K562 (cell line): ENCODE results near the gene LRRC26. TPM values are rescaled to one million over a fixed set of nuclear protein-coding genes. Genes with fewer than 3 reads are reported as not detected.
A peak's percentile ranks its signal among the peaks of the same experiment; 100 is the strongest.

Experiments used
- ARID1B ChIP-seq: fragments of 450-650 bp; IDR thresholded peaks from 2 replicates; pipeline ENCODE4 v1.6.1; 2016; ENCODE audit warnings: antibody characterized with exemption, mild to moderate bottlenecking, inconsistent platforms
- L3MBTL2 ChIP-seq: fragments of 450-650 bp; IDR thresholded peaks from 2 replicates; pipeline ENCODE4 v1.6.1; 2016; ENCODE audit warnings: mild to moderate bottlenecking, moderate library complexity
- RFX1 ChIP-seq: fragments of 450-650 bp; IDR thresholded peaks from 2 replicates; pipeline ENCODE4 v1.6.1; 2016; ENCODE audit warnings: mild to moderate bottlenecking, moderate library complexity
- SIN3B ChIP-seq: fragments of 450-650 bp; IDR thresholded peaks from 2 replicates; pipeline ENCODE4 v1.6.1; 2017; ENCODE audit warnings: low read depth, mild to moderate bottlenecking, moderate library complexity
- SMAD1 ChIP-seq: fragments of 150-350 bp; IDR thresholded peaks from 2 replicates; pipeline ENCODE4 v1.6.1; 2014; ENCODE audit warnings: low read length, low read depth; ENCODE audit not compliant: partially characterized antibody
- TAL1 ChIP-seq: fragments of 450-650 bp; IDR thresholded peaks from 2 replicates; pipeline ENCODE4 v1.6.1; 2016; ENCODE audit warnings: mild to moderate bottlenecking
- TBP ChIP-seq: optimal IDR thresholded peaks from 2 replicates; pipeline ENCODE3; 2011; ENCODE audit warnings: low read depth, low read length, improper control_type of control experiment
- ZBTB7A ChIP-seq: IDR thresholded peaks from 2 replicates; pipeline ENCODE4 v1.6.1; 2011; ENCODE audit warnings: low read depth, mild to moderate bottlenecking, low read length, moderate library complexity, borderline replicate concordance; ENCODE audit not compliant: control insufficient read depth
- ZNF431 ChIP-seq: sonication (generic); formaldehyde crosslinking; IDR thresholded peaks from 2 replicates; pipeline ENCODE4 v1.8.0; 2022; ENCODE audit warnings: mild to moderate bottlenecking, missing genetic modification reagents
- ZNF589 ChIP-seq: fragments of 200-800 bp; sonication (Bioruptor generic); IDR thresholded peaks from 2 replicates; pipeline ENCODE4 v1.6.1; 2016; ENCODE audit warnings: low read depth, missing genetic modification characterization, missing compliant biosample characterization
- polyA plus RNA-seq, 8 experiments: library from polyadenylated mRNA; depleted of rRNA in 4 of 8; stranded (reverse) in 5 of 8; unstranded in 3 of 8; fragments of >200 nt; fragmentation: Nextera tagmentation in 2 of 8; fragmentation: Illumina TruSeq in 1 of 8; extraction: Ambion mirVana in 2 of 8; extraction: Trizol in 1 of 8; gene quantifications; 2 replicates each; pipeline versions ENCODE4 v1.2.1 to v1.2.3, GENCODE V29; 2011 to 2014; ENCODE audit warnings: inconsistent platforms in 1 of 8, missing spikeins in 1 of 8
- total RNA-seq, 7 experiments: library from RNA; depleted of rRNA in 6 of 7; stranded (reverse); fragments of >200 nt in 6 of 7; fragmentation: Illumina TruSeq in 2 of 7; extraction: Trizol in 2 of 7; gene quantifications; 2 replicates each; pipeline versions ENCODE4 v1.2.1 to v1.2.3, GENCODE V29; 2011 to 2021; ENCODE audit warnings: low replicate concordance in 1 of 7
- TF ChIP-seq, protein P1 (sequence below): fragments of 150-350 bp; conservative IDR thresholded peaks from 2 replicates; pipeline ENCODE4 v1.6.1; 2014; ENCODE audit warnings: low read length
- TF ChIP-seq, protein P2 (sequence below), 2 experiments: IDR thresholded peaks; 2 replicates each; pipeline ENCODE4 v1.6.1; 2012; ENCODE audit warnings: improper control_type of control experiment in 2 of 2, low read depth in 2 of 2, low read length in 2 of 2, borderline replicate concordance in 1 of 2
- TF ChIP-seq, protein P3 (sequence below): fragments of 250-450 bp; sonication (Bioruptor Pico); IDR thresholded peaks from 2 replicates; pipeline ENCODE4 v1.9.0; 2021; ENCODE audit warnings: mild to moderate bottlenecking, inconsistent platforms
- TF ChIP-seq, protein P4 (sequence below): fragments of 250-450 bp; sonication (Bioruptor Pico); IDR thresholded peaks from 2 replicates; pipeline ENCODE4 v1.5.1; 2021; ENCODE audit warnings: mild to moderate bottlenecking
- TF ChIP-seq, protein P5 (sequence below), 2 experiments: fragments of 200-800 bp in 1 of 2; sonication (Bioruptor generic) in 1 of 2; sonication (generic) in 1 of 2; formaldehyde crosslinking in 1 of 2; IDR thresholded peaks in 1 of 2; conservative IDR thresholded peaks in 1 of 2; 2 replicates each; pipeline versions ENCODE4 v1.5.0 to v1.6.1; 2016 to 2020; ENCODE audit warnings: missing compliant biosample characterization in 1 of 2, missing genetic modification characterization in 1 of 2, missing genetic modification reagents in 1 of 2

The LRRC26 gene
- total and polyA plus RNA-seq, 9 of the 15 experiments (the other 6 are each of a cell fraction or from before 2014, with no cell fraction given), result not detected

DNA sequence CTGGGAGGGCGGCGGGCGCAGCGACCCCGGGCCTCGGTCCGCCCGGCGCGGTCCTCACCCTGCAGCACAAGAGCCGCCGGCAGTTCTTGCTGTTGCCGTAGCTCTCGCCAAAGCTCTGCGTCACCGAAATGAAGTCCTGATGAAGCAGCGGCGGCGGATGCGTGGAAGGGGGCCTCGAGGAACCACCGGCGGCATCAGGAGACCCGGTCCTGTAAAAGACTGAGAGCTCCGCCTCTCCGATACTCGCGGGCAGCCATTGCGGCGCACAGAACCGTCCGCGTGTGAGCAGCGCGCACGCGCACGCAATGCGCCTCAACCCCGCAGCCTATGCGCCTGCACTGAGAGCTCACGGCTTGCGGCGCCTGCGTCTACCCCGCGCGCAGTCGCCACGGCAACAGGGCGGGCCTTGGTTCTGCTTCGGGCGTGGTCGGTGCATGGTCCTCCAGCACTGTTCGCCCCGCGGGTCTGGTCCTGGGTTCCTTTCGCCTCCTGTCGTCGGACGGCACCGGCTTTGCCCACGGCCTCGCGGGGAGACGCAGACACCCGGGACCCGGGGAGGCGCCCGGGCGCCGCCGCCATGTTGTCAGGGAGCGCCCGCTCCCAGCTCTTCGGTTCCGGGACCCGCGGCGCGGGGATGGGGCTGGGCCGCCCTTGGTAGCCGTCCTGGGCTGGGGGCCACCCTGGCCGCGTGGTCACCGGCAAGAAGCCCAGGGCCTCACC, 40.2 kb downstream of the LRRC26 start (continued):
- TF ChIP-seq, protein P1, sequence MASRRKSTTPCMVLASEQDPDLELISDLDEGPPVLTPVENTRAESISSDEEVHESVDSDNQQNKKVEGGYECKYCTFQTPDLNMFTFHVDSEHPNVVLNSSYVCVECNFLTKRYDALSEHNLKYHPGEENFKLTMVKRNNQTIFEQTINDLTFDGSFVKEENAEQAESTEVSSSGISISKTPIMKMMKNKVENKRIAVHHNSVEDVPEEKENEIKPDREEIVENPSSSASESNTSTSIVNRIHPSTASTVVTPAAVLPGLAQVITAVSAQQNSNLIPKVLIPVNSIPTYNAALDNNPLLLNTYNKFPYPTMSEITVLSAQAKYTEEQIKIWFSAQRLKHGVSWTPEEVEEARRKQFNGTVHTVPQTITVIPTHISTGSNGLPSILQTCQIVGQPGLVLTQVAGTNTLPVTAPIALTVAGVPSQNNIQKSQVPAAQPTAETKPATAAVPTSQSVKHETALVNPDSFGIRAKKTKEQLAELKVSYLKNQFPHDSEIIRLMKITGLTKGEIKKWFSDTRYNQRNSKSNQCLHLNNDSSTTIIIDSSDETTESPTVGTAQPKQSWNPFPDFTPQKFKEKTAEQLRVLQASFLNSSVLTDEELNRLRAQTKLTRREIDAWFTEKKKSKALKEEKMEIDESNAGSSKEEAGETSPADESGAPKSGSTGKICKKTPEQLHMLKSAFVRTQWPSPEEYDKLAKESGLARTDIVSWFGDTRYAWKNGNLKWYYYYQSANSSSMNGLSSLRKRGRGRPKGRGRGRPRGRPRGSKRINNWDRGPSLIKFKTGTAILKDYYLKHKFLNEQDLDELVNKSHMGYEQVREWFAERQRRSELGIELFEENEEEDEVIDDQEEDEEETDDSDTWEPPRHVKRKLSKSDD, result peak; percentile 55; the same call in 1 of the 2 replicates
- TF ChIP-seq, protein P2, sequence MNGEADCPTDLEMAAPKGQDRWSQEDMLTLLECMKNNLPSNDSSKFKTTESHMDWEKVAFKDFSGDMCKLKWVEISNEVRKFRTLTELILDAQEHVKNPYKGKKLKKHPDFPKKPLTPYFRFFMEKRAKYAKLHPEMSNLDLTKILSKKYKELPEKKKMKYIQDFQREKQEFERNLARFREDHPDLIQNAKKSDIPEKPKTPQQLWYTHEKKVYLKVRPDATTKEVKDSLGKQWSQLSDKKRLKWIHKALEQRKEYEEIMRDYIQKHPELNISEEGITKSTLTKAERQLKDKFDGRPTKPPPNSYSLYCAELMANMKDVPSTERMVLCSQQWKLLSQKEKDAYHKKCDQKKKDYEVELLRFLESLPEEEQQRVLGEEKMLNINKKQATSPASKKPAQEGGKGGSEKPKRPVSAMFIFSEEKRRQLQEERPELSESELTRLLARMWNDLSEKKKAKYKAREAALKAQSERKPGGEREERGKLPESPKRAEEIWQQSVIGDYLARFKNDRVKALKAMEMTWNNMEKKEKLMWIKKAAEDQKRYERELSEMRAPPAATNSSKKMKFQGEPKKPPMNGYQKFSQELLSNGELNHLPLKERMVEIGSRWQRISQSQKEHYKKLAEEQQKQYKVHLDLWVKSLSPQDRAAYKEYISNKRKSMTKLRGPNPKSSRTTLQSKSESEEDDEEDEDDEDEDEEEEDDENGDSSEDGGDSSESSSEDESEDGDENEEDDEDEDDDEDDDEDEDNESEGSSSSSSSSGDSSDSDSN (IDR thresholded peaks at IDR 0.05; ENCODE audit: borderline replicate concordance in 1 of 2, low read depth in 2 of 2, low read length in 2 of 2), result peak in 1 of 2 experiments; percentile 48; a peak in 1 of 4 replicates
- TF ChIP-seq TBP (peak; percentile 92), RFX1 (peak; percentile 98), ZNF431 (0 out of 2 replicates have a peak, but pooled peaks have one; percentile 37), ZNF589 (CRISPR knock-in tag) (peak; percentile 36; the same call in 1 of the 2 replicates), SMAD1 (peak; percentile 51), TAL1 (no peak), L3MBTL2 (peak; percentile 67; the same call in 1 of the 2 replicates), SIN3B (peak; percentile 75), ZBTB7A (peak; percentile 49; the same call in 1 of the 2 replicates), ARID1B (no peak)
- TF ChIP-seq, protein P3, sequence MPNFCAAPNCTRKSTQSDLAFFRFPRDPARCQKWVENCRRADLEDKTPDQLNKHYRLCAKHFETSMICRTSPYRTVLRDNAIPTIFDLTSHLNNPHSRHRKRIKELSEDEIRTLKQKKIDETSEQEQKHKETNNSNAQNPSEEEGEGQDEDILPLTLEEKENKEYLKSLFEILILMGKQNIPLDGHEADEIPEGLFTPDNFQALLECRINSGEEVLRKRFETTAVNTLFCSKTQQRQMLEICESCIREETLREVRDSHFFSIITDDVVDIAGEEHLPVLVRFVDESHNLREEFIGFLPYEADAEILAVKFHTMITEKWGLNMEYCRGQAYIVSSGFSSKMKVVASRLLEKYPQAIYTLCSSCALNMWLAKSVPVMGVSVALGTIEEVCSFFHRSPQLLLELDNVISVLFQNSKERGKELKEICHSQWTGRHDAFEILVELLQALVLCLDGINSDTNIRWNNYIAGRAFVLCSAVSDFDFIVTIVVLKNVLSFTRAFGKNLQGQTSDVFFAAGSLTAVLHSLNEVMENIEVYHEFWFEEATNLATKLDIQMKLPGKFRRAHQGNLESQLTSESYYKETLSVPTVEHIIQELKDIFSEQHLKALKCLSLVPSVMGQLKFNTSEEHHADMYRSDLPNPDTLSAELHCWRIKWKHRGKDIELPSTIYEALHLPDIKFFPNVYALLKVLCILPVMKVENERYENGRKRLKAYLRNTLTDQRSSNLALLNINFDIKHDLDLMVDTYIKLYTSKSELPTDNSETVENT, result peak; percentile 71
- TF ChIP-seq, protein P4, sequence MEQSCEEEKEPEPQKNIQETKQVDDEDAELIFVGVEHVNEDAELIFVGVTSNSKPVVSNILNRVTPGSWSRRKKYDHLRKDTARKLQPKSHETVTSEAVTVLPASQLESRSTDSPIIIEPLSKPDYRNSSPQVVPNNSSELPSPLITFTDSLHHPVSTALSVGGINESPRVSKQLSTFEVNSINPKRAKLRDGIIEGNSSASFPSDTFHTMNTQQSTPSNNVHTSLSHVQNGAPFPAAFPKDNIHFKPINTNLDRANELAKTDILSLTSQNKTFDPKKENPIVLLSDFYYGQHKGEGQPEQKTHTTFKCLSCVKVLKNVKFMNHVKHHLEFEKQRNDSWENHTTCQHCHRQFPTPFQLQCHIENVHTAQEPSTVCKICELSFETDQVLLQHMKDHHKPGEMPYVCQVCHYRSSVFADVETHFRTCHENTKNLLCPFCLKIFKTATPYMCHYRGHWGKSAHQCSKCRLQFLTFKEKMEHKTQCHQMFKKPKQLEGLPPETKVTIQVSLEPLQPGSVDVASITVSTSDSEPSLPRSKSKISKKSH (CRISPR knock-in tag), result 0 out of 2 replicates have a peak, but pooled peaks have one; percentile 43
- TF ChIP-seq, protein P5, sequence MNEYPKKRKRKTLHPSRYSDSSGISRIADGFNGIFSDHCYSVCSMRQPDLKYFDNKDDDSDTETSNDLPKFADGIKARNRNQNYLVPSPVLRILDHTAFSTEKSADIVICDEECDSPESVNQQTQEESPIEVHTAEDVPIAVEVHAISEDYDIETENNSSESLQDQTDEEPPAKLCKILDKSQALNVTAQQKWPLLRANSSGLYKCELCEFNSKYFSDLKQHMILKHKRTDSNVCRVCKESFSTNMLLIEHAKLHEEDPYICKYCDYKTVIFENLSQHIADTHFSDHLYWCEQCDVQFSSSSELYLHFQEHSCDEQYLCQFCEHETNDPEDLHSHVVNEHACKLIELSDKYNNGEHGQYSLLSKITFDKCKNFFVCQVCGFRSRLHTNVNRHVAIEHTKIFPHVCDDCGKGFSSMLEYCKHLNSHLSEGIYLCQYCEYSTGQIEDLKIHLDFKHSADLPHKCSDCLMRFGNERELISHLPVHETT (CRISPR knock-in tag; conservative IDR thresholded peaks at IDR 0.05 in 1 of 2, IDR thresholded peaks at IDR 0.05 in 1 of 2), result 0 out of 4 replicates have a peak, but pooled peaks of 1 of the 2 experiments have one; percentile 22
